GM12878 (cell line): ENCODE data around the gene FAM156A. TPM values are rescaled to one million over a fixed set of nuclear protein-coding genes. Genes with fewer than 3 reads are reported as not detected.
A peak's percentile ranks its signal among the peaks of the same experiment; 100 is the strongest.
"Not testable (repeated sequence)": the region's sequence is repeated elsewhere in the genome, so short reads cannot be mapped to it uniquely, and the experiment has no call there.

Source experiments
- ATAC-seq: fragments of 200-7000 bp; cut with Tn5 transposase; 3 replicates; pipeline ENCODE4 v1.9.1; 2020; ENCODE audit warnings: mild to moderate bottlenecking, moderate library complexity
- BruUV-seq: library from RNA; stranded (reverse); fragments of 400-500 nt; replicated peaks from 2 replicates; lab custom pipeline; 2021; lab: Mats Ljungman, UMichigan
- CTCF ChIA-PET: fragments of 300-600 bp; sonication (Branson Sonifier 250); formaldehyde crosslinking; extraction: SDS; loops from one replicate; lab custom pipeline; 2021; ENCODE audit warnings: inconsistent platforms; lab: Yijun Ruan, JAX
- POLR2A ChIA-PET: fragments of 350-600 bp; formaldehyde crosslinking; extraction: SDS; loops from one replicate; lab custom pipeline; 2021; ENCODE audit warnings: inconsistent platforms; lab: Charles Lee
- RAD21 ChIA-PET: fragments of 300-600 bp; sonication (Branson Sonifier 250); formaldehyde crosslinking; loops from one replicate; lab custom pipeline; 2023; ENCODE audit warnings: antibody characterized with exemption; ENCODE audit not compliant: unreplicated experiment; lab: Charles Lee
- SMC1A ChIA-PET: fragments of 300-600 bp; sonication (Branson Sonifier 250); formaldehyde crosslinking; loops from one replicate; lab custom pipeline; 2023; ENCODE audit not compliant: unreplicated experiment, uncharacterized antibody; lab: Charles Lee
- DNase-seq: peaks from one replicate; pipeline ENCODE4 v3.0.0-alpha.2; 2011; ENCODE audit warnings: low read depth, low spot score
- FAIRE-seq: peaks from 3 replicates; lab custom pipeline; 2011; peaks lifted over from hg19 to GRCh38; lab: Jason Lieb, UNC
- H2AFZ ChIP-seq: 2 replicates; pipeline ENCODE4 v1.6.0; 2011; ENCODE audit warnings: low read depth, low read length, control low read depth; ENCODE audit not compliant: control insufficient read depth
- H3K27ac ChIP-seq: 2 replicates; pipeline ENCODE4 v1.5.1; 2011; ENCODE audit warnings: control low read depth; ENCODE audit not compliant: control insufficient read depth, insufficient read depth
- H3K27me3 ChIP-seq, 2 experiments: replicated peaks in 1 of 2; 2 replicates each; pipeline versions ENCODE4 v1.6.0 to v1.6.1; 2011; ENCODE audit warnings: low read length in 1 of 2; ENCODE audit not compliant: control insufficient read depth in 2 of 2, insufficient read depth in 2 of 2
- H3K36me3 ChIP-seq, 2 experiments: 2 replicates each; pipeline ENCODE4 v1.5.1; 2011; ENCODE audit warnings: low read length in 1 of 2; ENCODE audit not compliant: control insufficient read depth in 2 of 2, insufficient read depth in 2 of 2
- H3K4me1 ChIP-seq: 2 replicates; pipeline ENCODE4 v1.6.1; 2011; ENCODE audit warnings: mild to moderate bottlenecking, low read length, moderate library complexity, mixed read lengths; ENCODE audit not compliant: control insufficient read depth, insufficient read depth
- H3K4me2 ChIP-seq: 2 replicates; pipeline ENCODE4 v1.6.0; 2011; ENCODE audit warnings: control low read depth; ENCODE audit not compliant: control insufficient read depth, insufficient read depth
- H3K4me3 ChIP-seq: fragments of 200-600 bp; sonication (generic); 2 replicates; pipeline ENCODE4 v1.5.1; 2016
- H3K79me2 ChIP-seq: 2 replicates; pipeline ENCODE4 v1.6.0; 2011; ENCODE audit warnings: low read length; ENCODE audit not compliant: control insufficient read depth, insufficient read depth
- H3K9ac ChIP-seq: 2 replicates; pipeline ENCODE4 v1.8.0; 2011; ENCODE audit warnings: low read length, control low read depth, mixed read lengths; ENCODE audit not compliant: control insufficient read depth, insufficient read depth
- H3K9me3 ChIP-seq: replicated peaks from 3 replicates; pipeline ENCODE4 v1.5.1; 2011; ENCODE audit warnings: mild to moderate bottlenecking, low read length; ENCODE audit not compliant: control insufficient read depth, insufficient read depth
- H4K20me1 ChIP-seq: 2 replicates; pipeline ENCODE4 v1.6.0; 2011; ENCODE audit not compliant: control insufficient read depth, insufficient read depth
- CREB1 ChIP-seq: IDR thresholded peaks from 2 replicates; pipeline ENCODE4 v1.6.1; 2012; ENCODE audit warnings: low read depth, mild to moderate bottlenecking, inconsistent platforms
- CTCF ChIP-seq, 3 experiments: IDR thresholded peaks in 2 of 3; conservative IDR thresholded peaks in 1 of 3; 2 replicates each; pipeline ENCODE4 v1.5.1; 2011; ENCODE audit warnings: low read depth in 3 of 3, low read length in 3 of 3, mild to moderate bottlenecking in 3 of 3, control low read depth in 2 of 3, moderate library complexity in 2 of 3, inconsistent platforms in 1 of 3, mixed read lengths in 1 of 3; ENCODE audit not compliant: control insufficient read depth in 2 of 3, insufficient read depth in 1 of 3; ENCODE audit errors: extremely low read depth in 1 of 3
- RAD21 ChIP-seq: IDR thresholded peaks from 2 replicates; pipeline ENCODE4 v1.6.1; 2011; ENCODE audit warnings: mild to moderate bottlenecking, low read depth, low read length, moderate library complexity; ENCODE audit not compliant: insufficient read depth
- RUNX3 ChIP-seq: IDR thresholded peaks from 2 replicates; pipeline ENCODE4 v1.6.1; 2012; ENCODE audit warnings: low read length, inconsistent platforms
- SMC3 ChIP-seq: IDR thresholded peaks from 2 replicates; pipeline ENCODE4 v1.6.1; 2011; ENCODE audit warnings: low read length, improper control_type of control experiment, borderline replicate concordance
- YY1 ChIP-seq: IDR thresholded peaks from 2 replicates; pipeline ENCODE4 v1.6.1; 2011; ENCODE audit warnings: low read depth, mild to moderate bottlenecking, low read length
- WGBS: methylation state at CpG from one replicate; pipeline ENCODE4 v1.1.6; 2016; ENCODE audit warnings: low lambda C conversion rate; ENCODE audit not compliant: insufficient replicate concordance, insufficient coverage; ENCODE audit errors: missing lambda C conversion rate; 5-methylcytosine and 5-hydroxymethylcytosine counted together
- in situ Hi-C: fragments of 300-500 bp; cut with MboI; formaldehyde crosslinking; loops from 9 replicates; pipeline ENCODE4 v1.14.3; 2018; ENCODE audit warnings: mixed read lengths
- intact Hi-C: fragments of 100-400 bp; cut with micrococcal nuclease; formaldehyde crosslinking; loops from one replicate; pipeline ENCODE4 v1.14.2; 2022; ENCODE audit not compliant: unreplicated experiment
- polyA plus RNA-seq, 11 experiments: library from polyadenylated mRNA; depleted of rRNA in 4 of 11; unstranded in 6 of 11; stranded (reverse) in 5 of 11; fragments of >200 nt; fragmentation: Nextera tagmentation in 4 of 11; fragmentation: Illumina TruSeq in 1 of 11; extraction: Ambion mirVana in 4 of 11; extraction: Trizol in 1 of 11; gene quantifications; 1 replicate in 1 of 11; 2 replicates in 10 of 11; pipeline versions ENCODE4 v1.2.1 to v1.2.3, GENCODE V29; 2011 to 2016; ENCODE audit warnings: inconsistent platforms in 2 of 11, missing spikeins in 2 of 11, low read depth in 1 of 11
- total RNA-seq, 4 experiments: library from RNA; depleted of rRNA in 3 of 4; stranded (reverse); fragments of >200 nt in 3 of 4; fragmentation: Illumina TruSeq in 1 of 4; extraction: Trizol in 1 of 4; gene quantifications; 2 replicates each; pipeline versions ENCODE4 v1.2.1 to v1.2.3, GENCODE V29; 2013 to 2021

Gene FAM156A
- total and polyA plus RNA-seq, 10 of the 15 experiments (the other 5 are each of a cell fraction or from before 2014, with no cell fraction given): 2.9 to 25.2 (median 16.3) TPM

- BruUV-seq, H3K4me2 ChIP-seq, H3K36me3 ChIP-seq, H3K27ac ChIP-seq, H3K9ac ChIP-seq, H3K27me3 ChIP-seq, intact Hi-C loops, H2AFZ ChIP-seq, H3K79me2 ChIP-seq, H3K4me1 ChIP-seq, POLR2A ChIA-PET, H4K20me1 ChIP-seq, H3K4me3 ChIP-seq, H3K9me3 ChIP-seq: not testable (repeated sequence)
- WGBS: 33% methylated on average over 7 of the region's 7 CpGs
- DNase-seq (peak; percentile 13), ATAC-seq (peak; percentile 96), FAIRE-seq (peak; percentile 92)
- ChIA-PET SMC1A (interaction anchor here (1.5 to 2.6 kb wide), 3 partner anchors 55 to 416 kb away, joined by 4 to 8 read pairs (median 4); no protein-coding TSS in a partner anchor), CTCF (interaction anchor here (1.2 to 2.8 kb wide), 5 partner anchors 10 to 418 kb away, joined by 4 to 17 read pairs (median 9); no protein-coding TSS in a partner anchor), RAD21 (interaction anchor here (0.9 kb wide), 1 partner anchor 67 kb away, joined by 3 read pairs; no protein-coding TSS in a partner anchor)
- in situ Hi-C loops: loop anchor here (25.0 kb wide), 2 partner anchors 403 to 653 kb away; no protein-coding TSS in a partner anchor
- TF ChIP-seq RUNX3 (0 out of 2 replicates have a peak, but pooled peaks have one; percentile 7), RAD21 (peak; percentile 56), YY1 (0 out of 2 replicates have a peak, but pooled peaks have one; percentile 19), CTCF (IDR thresholded peaks at IDR 0.05 in 2 of 3, conservative IDR thresholded peaks at IDR 0.05 in 1 of 3; ENCODE audit: control insufficient read depth in 2 of 3, extremely low read depth in 1 of 3, insufficient read depth in 1 of 3, low read depth in 3 of 3, low read length in 3 of 3) (peak; percentile 52 to 70 (median 65)), SMC3 (peak; percentile 34; the same call in 1 of the 2 replicates), CREB1 (0 out of 2 replicates have a peak, but pooled peaks have one; percentile 17)
Measured at GRCh38 chrX:52990011-52990631, 31.8 kb upstream of the FAM156A start.
